Amniotic stem cell (primary cell): ENCODE data around the gene ZNF106.
A peak's percentile ranks its signal among the peaks of the same experiment; 100 is the strongest.

Experiments
- DNase-seq: peaks from one replicate; lab custom pipeline; 2025; lab: John Stamatoyannopoulos, UW

The ZNF106 gene

GRCh38 chr15:42405863-42406482, 85.0 kb downstream of the ZNF106 start:
- DNase-seq = no peak

- DNase-seq = no peak
These were observed 86.3 kb downstream of the ZNF106 start for GRCh38 chr15:42404461-42405235.

GRCh38 chr15:42403389-42403788, 87.6 kb downstream of the ZNF106 start:
- DNase-seq = no peak

- no peak for DNase-seq
These were observed 88.3 kb downstream of the ZNF106 start for GRCh38 chr15:42402455-42403205.

GRCh38 chr15:42401544-42402454, 89.1 kb downstream of the ZNF106 start:
- DNase-seq = no peak

- DNase-seq = no peak
These were observed 95.1 kb downstream of the ZNF106 start for GRCh38 chr15:42395838-42396237.

GRCh38 chr15:42394106-42394505, 96.8 kb downstream of the ZNF106 start:
- DNase-seq = no peak

- DNase-seq = no peak
These were observed 98.5 kb downstream of the ZNF106 start for GRCh38 chr15:42392309-42393024.

GRCh38 chr15:42387603-42388002, 103.3 kb downstream of the ZNF106 start:
- no peak for DNase-seq

- DNase-seq = no peak
These were observed 104.8 kb downstream of the ZNF106 start for GRCh38 chr15:42385980-42386700.

- peak; percentile 28 for DNase-seq
These were observed 105.5 kb downstream of the ZNF106 start for GRCh38 chr15:42385206-42385979.

- DNase-seq = no peak
These were observed 106.3 kb downstream of the ZNF106 start for GRCh38 chr15:42384597-42384996.

GRCh38 chr15:42378011-42378410, 112.9 kb downstream of the ZNF106 start:
- no peak for DNase-seq

- no peak for DNase-seq
These were observed 115.0 kb downstream of the ZNF106 start for GRCh38 chr15:42375941-42376340.

GRCh38 chr15:42375252-42375651, 115.7 kb downstream of the ZNF106 start:
- no peak for DNase-seq

- no peak for DNase-seq
These were observed 116.1 kb downstream of the ZNF106 start for GRCh38 chr15:42374810-42375209.

GRCh38 chr15:42373936-42374335, 117.0 kb downstream of the ZNF106 start:
- no peak for DNase-seq

- no peak for DNase-seq
These were observed 117.7 kb downstream of the ZNF106 start for GRCh38 chr15:42373274-42373673.

- no peak for DNase-seq
These were observed 119.8 kb downstream of the ZNF106 start for GRCh38 chr15:42371096-42371495.

- no peak for DNase-seq
These were observed 122.8 kb downstream of the ZNF106 start for GRCh38 chr15:42368096-42368495.
